ENCODE measurements around the gene PLA2G4A. TPM values are rescaled to one million over a fixed set of nuclear protein-coding genes. Genes with fewer than 3 reads are reported as not detected.

The PLA2G4A gene
- total RNA-seq, 1 experiment from 2014 or later: 0.39 TPM

DNA sequence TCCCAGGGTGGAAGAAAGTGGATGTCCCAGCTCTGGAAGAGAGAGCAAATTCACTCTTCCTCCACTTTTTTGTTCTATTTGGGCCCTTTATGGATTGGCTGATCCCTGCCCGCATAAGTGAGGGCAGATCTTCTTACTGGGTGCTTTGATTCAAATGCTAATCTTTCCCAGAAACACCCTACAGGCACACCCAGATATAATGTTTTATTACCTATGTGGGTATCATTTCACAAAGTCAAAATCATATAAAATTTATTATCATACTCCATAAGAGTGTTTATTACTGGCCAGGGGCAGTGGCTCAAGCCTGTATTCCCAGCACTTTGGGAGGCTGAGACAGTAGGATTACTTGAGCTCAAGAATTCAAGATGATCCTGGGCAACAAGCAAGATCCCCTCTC lies 16.9 kb upstream of the PLA2G4A start:
- Histone ChIP-seq H3K14ac (ENCODE audit: insufficient read depth, low read length) (no peak overlapping the region), H2AFZ (ENCODE audit: low read length) (no peak overlapping the region), H3K9me3 (ENCODE audit: control insufficient read depth, low read depth, low read length) (no peaks in the 10 kb centered on the region), H2BK120ac (ENCODE audit: low read depth, low read length, poor library complexity, severe bottlenecking) (no peak overlapping the region), H3K79me1 (ENCODE audit: insufficient read depth, low read depth, low read length, poor library complexity, severe bottlenecking) (no peaks in the 10 kb centered on the region), H2BK5ac (ENCODE audit: insufficient read length, low read length) (no peak overlapping the region), H3K27me3 (ENCODE audit: insufficient read depth, low read length) (no peaks in the 10 kb centered on the region), H4K8ac (replicated peaks; ENCODE audit: insufficient read length, low read depth, low read length) (no peak overlapping the region), H4K91ac (ENCODE audit: insufficient read length, low read depth, low read length) (no peak overlapping the region), H2BK12ac (ENCODE audit: insufficient read length, low read depth, low read length) (no peak overlapping the region), H2AK5ac (ENCODE audit: insufficient read length, low read length) (no peak overlapping the region), H3K4me1 (ENCODE audit: insufficient read depth, low read length) (peaks cover 3% of the 10 kb centered on the region; the same call in 1 of the 2 replicates), H4K20me1 (ENCODE audit: control insufficient read depth, insufficient read depth, insufficient read length) (no peaks in the 10 kb centered on the region), H2BK15ac (ENCODE audit: low read depth, low read length) (no peak overlapping the region), H3K27ac (ENCODE audit: insufficient read length, low read depth, low read length) (no peak overlapping the region), H3K4me2 (ENCODE audit: insufficient read depth, insufficient read length, low read length) (no peak overlapping the region), H3K4ac (ENCODE audit: low read depth, low read length) (no peak overlapping the region), H3K23ac (ENCODE audit: insufficient read length, low read depth, low read length) (no peak overlapping the region), H3T11ph (ENCODE audit: low read length) (no peak overlapping the region), H3K56ac (ENCODE audit: insufficient read length, low read depth, low read length) (no peak overlapping the region), H3K18ac (ENCODE audit: insufficient read length, low read depth, low read length) (no peak overlapping the region), H3K23me2 (ENCODE audit: insufficient read length, low read depth, low read length, poor library complexity, severe bottlenecking) (no peaks in the 10 kb centered on the region), H3K9ac (ENCODE audit: extremely low read depth, insufficient read length, low read length) (no peak overlapping the region), H2BK20ac (ENCODE audit: low read depth, low read length, poor library complexity, severe bottlenecking) (no peak overlapping the region), H3K79me2 (ENCODE audit: insufficient read depth, low read length) (no peaks in the 10 kb centered on the region), H4K5ac (ENCODE audit: insufficient read length, low read depth, low read length) (no peak overlapping the region)
- no peaks in the 10 kb centered on the region for H3K27me3 Mint-ChIP-seq (ENCODE audit: low read depth)
- H3K9me3 Mint-ChIP-seq: no peaks in the 10 kb centered on the region
- H3K4me1 Mint-ChIP-seq: peaks cover 8% of the 10 kb centered on the region in 2 experiments; a peak in 3 of 4 replicates
- no peak for TF ChIP-seq CTCF (conservative IDR thresholded peaks at IDR 0.05)
- H3K27ac Mint-ChIP-seq: no peak overlapping the region
- no peak for DNase-seq
- no peak overlapping the region for H3K4me3 Mint-ChIP-seq
- H3K36me3 Mint-ChIP-seq (ENCODE audit: insufficient read depth in 1 of 3, low read depth in 3 of 3): no peaks in the 10 kb centered on the region
- WGBS (ENCODE audit: extremely low coverage, insufficient read length, low lambda C conversion rate): no CpG with 5 or more reads among the region's 1 CpG
